Measurements from ENCODE around the gene ZNF205.
"Not testable (repeated sequence)": the region's sequence is repeated elsewhere in the genome, so short reads cannot be mapped to it uniquely, and the experiment has no call there.

- TF ChIP-seq CEBPB (IDR thresholded peaks at IDR 0.05; ENCODE audit: borderline replicate concordance in 1 of 2, low read depth in 2 of 2, low read length in 2 of 2); CHD4 (IDR thresholded peaks at IDR 0.05); RAD21 (IDR thresholded peaks at IDR 0.05; ENCODE audit: insufficient read depth, low read depth, low read length); YY1 (IDR thresholded peaks at IDR 0.05; ENCODE audit: low read depth, low read length); WRNIP1 (IDR thresholded peaks at IDR 0.05; ENCODE audit: borderline replicate concordance, low read depth, low read length); ZNF207 (IDR thresholded peaks at IDR 0.05; ENCODE audit: borderline replicate concordance); SIX5 (IDR thresholded peaks at IDR 0.05; ENCODE audit: low read depth, low read length, severe bottlenecking); FOXM1 (IDR thresholded peaks at IDR 0.05; ENCODE audit: low read depth, low read length); SMC3 (IDR thresholded peaks at IDR 0.05; ENCODE audit: borderline replicate concordance, low read length); POLR2A (IDR thresholded peaks at IDR 0.05; ENCODE audit: low read depth, low read length); RELA (IDR thresholded peaks at IDR 0.05; ENCODE audit: borderline replicate concordance, partially characterized antibody): not testable (repeated sequence)
- TF ChIP-seq, protein P1, sequence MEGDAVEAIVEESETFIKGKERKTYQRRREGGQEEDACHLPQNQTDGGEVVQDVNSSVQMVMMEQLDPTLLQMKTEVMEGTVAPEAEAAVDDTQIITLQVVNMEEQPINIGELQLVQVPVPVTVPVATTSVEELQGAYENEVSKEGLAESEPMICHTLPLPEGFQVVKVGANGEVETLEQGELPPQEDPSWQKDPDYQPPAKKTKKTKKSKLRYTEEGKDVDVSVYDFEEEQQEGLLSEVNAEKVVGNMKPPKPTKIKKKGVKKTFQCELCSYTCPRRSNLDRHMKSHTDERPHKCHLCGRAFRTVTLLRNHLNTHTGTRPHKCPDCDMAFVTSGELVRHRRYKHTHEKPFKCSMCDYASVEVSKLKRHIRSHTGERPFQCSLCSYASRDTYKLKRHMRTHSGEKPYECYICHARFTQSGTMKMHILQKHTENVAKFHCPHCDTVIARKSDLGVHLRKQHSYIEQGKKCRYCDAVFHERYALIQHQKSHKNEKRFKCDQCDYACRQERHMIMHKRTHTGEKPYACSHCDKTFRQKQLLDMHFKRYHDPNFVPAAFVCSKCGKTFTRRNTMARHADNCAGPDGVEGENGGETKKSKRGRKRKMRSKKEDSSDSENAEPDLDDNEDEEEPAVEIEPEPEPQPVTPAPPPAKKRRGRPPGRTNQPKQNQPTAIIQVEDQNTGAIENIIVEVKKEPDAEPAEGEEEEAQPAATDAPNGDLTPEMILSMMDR (IDR thresholded peaks at IDR 0.05 in 2 of 3, conservative IDR thresholded peaks at IDR 0.05 in 1 of 3; ENCODE audit: control insufficient read depth in 2 of 3, extremely low read depth in 1 of 3, insufficient read depth in 1 of 3, low read depth in 3 of 3, low read length in 3 of 3) = not testable (repeated sequence)
- TF ChIP-seq, protein P2, sequence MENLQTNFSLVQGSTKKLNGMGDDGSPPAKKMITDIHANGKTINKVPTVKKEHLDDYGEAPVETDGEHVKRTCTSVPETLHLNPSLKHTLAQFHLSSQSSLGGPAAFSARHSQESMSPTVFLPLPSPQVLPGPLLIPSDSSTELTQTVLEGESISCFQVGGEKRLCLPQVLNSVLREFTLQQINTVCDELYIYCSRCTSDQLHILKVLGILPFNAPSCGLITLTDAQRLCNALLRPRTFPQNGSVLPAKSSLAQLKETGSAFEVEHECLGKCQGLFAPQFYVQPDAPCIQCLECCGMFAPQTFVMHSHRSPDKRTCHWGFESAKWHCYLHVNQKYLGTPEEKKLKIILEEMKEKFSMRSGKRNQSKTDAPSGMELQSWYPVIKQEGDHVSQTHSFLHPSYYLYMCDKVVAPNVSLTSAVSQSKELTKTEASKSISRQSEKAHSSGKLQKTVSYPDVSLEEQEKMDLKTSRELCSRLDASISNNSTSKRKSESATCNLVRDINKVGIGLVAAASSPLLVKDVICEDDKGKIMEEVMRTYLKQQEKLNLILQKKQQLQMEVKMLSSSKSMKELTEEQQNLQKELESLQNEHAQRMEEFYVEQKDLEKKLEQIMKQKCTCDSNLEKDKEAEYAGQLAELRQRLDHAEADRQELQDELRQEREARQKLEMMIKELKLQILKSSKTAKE (IDR thresholded peaks at IDR 0.05; ENCODE audit: low read depth, poor library complexity, severe bottlenecking) = not testable (repeated sequence)
- TF ChIP-seq, protein P3, sequence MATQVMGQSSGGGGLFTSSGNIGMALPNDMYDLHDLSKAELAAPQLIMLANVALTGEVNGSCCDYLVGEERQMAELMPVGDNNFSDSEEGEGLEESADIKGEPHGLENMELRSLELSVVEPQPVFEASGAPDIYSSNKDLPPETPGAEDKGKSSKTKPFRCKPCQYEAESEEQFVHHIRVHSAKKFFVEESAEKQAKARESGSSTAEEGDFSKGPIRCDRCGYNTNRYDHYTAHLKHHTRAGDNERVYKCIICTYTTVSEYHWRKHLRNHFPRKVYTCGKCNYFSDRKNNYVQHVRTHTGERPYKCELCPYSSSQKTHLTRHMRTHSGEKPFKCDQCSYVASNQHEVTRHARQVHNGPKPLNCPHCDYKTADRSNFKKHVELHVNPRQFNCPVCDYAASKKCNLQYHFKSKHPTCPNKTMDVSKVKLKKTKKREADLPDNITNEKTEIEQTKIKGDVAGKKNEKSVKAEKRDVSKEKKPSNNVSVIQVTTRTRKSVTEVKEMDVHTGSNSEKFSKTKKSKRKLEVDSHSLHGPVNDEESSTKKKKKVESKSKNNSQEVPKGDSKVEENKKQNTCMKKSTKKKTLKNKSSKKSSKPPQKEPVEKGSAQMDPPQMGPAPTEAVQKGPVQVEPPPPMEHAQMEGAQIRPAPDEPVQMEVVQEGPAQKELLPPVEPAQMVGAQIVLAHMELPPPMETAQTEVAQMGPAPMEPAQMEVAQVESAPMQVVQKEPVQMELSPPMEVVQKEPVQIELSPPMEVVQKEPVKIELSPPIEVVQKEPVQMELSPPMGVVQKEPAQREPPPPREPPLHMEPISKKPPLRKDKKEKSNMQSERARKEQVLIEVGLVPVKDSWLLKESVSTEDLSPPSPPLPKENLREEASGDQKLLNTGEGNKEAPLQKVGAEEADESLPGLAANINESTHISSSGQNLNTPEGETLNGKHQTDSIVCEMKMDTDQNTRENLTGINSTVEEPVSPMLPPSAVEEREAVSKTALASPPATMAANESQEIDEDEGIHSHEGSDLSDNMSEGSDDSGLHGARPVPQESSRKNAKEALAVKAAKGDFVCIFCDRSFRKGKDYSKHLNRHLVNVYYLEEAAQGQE (IDR thresholded peaks at IDR 0.05; ENCODE audit: low read depth, low read length) = not testable (repeated sequence)
These were observed 40.2 kb upstream of the ZNF205 start for GRCh38 chr16:3072148-3072547.

All from GM12878 (cell line).